Prostate gland (tissue), 2 donors: ENCODE measurements around the gene SSPN. TPM values are rescaled to one million over a fixed set of nuclear protein-coding genes. Genes with fewer than 3 reads are reported as not detected.

Experiments used
- DNase-seq: peaks from one replicate; pipeline ENCODE4 v3.0.0-alpha.2; 2019; ENCODE audit warnings: low spot score
- H3K27ac ChIP-seq, 2 donors: fragments of 200-600 bp; sonication (generic); 2 replicates each; pipeline ENCODE4 v1.5.1; 2017 to 2019
- H3K27me3 ChIP-seq: fragments of 200-600 bp; sonication (generic); replicated peaks from 2 replicates; pipeline ENCODE4 v1.5.1; 2019; ENCODE audit not compliant: insufficient read depth
- H3K36me3 ChIP-seq, 2 donors: fragments of 200-600 bp; sonication (generic); 1 replicate in 1 of 2; 2 replicates in 1 of 2; pipeline versions ENCODE4 v1.5.1 to v1.8.1; 2017 to 2019
- H3K4me1 ChIP-seq: fragments of 200-600 bp; sonication (generic); replicated peaks from 2 replicates; pipeline ENCODE4 v1.5.1; 2019
- H3K4me3 ChIP-seq, 2 donors: fragments of 200-600 bp; sonication (generic); 2 replicates each; pipeline ENCODE4 v1.5.1; 2017 to 2019
- H3K9me3 ChIP-seq: fragments of 200-600 bp; sonication (generic); 2 replicates; pipeline ENCODE4 v1.5.1; 2017
- CTCF ChIP-seq, 4 experiments: fragments of 200-600 bp in 2 of 4; fragments of 450-650 bp in 2 of 4; sonication (generic) in 2 of 4; IDR thresholded peaks; 1 replicate in 3 of 4; 2 replicates in 1 of 4; pipeline ENCODE4 v1.5.1; 2016 to 2019; ENCODE audit warnings: antibody characterized with exemption in 4 of 4, mild to moderate bottlenecking in 2 of 4, moderate library complexity in 2 of 4
- POLR2A ChIP-seq: fragments of 450-650 bp; IDR thresholded peaks from one replicate; pipeline ENCODE4 v1.6.1; 2016; ENCODE audit warnings: antibody characterized with exemption, mild to moderate bottlenecking
- POLR2AphosphoS5 ChIP-seq: sonication (generic); formaldehyde crosslinking; IDR thresholded peaks from one replicate; pipeline ENCODE4 v1.6.1; 2017; ENCODE audit warnings: antibody characterized with exemption
- WGBS: methylation state at CpG from one replicate; pipeline ENCODE4 v1.1.5; 2018; 5-methylcytosine and 5-hydroxymethylcytosine counted together
- intact Hi-C: fragments of 100-400 bp; cut with DNase I; formaldehyde crosslinking; loops from one replicate; pipeline ENCODE4 v1.14.2; 2022
- total RNA-seq, 2 donors: library from RNA; depleted of rRNA; stranded (reverse); fragments of >200 nt; gene quantifications; one replicate each; pipeline ENCODE4 v1.1.0, GENCODE V29; 2016

Gene SSPN
- total RNA-seq: 10 to 100 TPM; 17.0 to 29.5 TPM

DNA sequence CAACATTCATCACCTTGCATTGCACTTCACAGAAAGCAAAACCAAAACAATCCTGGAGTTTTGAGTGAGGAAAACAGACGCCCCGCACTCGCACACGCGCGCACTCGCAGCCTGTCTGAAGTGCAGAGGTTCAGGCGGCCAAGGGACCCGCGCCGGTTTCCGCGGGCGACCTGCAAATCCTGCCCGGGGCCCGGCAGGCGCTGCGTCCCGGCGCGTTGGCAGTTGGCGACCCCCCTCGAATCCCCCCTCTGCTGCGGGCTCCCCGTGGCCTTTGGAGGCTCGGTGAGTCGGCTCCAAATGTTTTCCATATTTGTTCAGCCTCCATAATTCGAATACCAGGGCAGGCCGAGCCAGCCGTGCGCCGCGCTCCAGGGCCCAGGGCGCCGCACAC lies at the start of gene SSPN:
TSS of gene SSPN (plus strand) at position 324 of the 391 bp plus-strand sequence. CDS start 100 bp downstream, outside the sequence.
- Histone ChIP-seq H3K9me3 (no peaks in the 10 kb centered on the region), H3K4me1 (no peaks in the 10 kb centered on the region), H3K4me3 (peak within 1 kb of the TSS; percentile 53 to 55), H3K36me3 (no peaks in the 10 kb centered on the region), H3K27ac (peak within 1 kb of the TSS; percentile 68 to 81), H3K27me3 (no peaks in the 10 kb centered on the region)
- WGBS: 1% methylated on average over 35 of the region's 35 CpGs
- intact Hi-C loops: loop anchor here (5.0 kb wide), 2 partner anchors 68 to 77 kb away; partner anchors contain the start of gene BHLHE41
- TF ChIP-seq CTCF (IDR thresholded peaks at IDR 0.05) (no peak), POLR2A (no peak), POLR2AphosphoS5 (no peak)
- DNase-seq: peak; percentile 34

DNA sequence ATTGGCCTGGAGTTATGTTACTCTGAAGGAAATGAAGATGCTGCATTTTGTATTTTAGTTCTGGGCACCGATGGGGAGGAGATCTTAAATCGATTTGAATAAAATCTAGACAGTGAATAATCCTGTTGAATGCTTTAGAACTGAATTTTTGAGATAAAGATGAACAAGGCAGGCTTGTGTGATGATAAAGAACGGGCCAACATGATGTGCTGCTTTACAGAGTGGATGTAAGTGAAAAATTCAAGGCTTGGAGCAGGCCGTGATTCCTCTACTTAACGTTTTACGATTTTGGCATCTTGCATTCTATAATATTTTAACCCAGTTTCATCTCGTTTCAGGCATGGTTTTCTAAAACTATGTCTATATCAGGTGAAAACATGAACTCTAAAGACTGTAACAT lies 47.1 kb upstream of the SSPN start:
- Histone ChIP-seq H3K4me1 (no peaks in the 10 kb centered on the region), H3K36me3 (no peaks in the 10 kb centered on the region), H3K27ac (no peak overlapping the region), H3K4me3 (no peak overlapping the region), H3K9me3 (no peaks in the 10 kb centered on the region), H3K27me3 (no peaks in the 10 kb centered on the region)
- 70% methylated on average over 7 of the region's 7 CpGs for WGBS
- no peak for DNase-seq
- no peak for TF ChIP-seq POLR2A
- no peak for TF ChIP-seq POLR2AphosphoS5
- TF ChIP-seq CTCF (IDR thresholded peaks at IDR 0.05): no peak
- intact Hi-C loops: no loop called here

DNA sequence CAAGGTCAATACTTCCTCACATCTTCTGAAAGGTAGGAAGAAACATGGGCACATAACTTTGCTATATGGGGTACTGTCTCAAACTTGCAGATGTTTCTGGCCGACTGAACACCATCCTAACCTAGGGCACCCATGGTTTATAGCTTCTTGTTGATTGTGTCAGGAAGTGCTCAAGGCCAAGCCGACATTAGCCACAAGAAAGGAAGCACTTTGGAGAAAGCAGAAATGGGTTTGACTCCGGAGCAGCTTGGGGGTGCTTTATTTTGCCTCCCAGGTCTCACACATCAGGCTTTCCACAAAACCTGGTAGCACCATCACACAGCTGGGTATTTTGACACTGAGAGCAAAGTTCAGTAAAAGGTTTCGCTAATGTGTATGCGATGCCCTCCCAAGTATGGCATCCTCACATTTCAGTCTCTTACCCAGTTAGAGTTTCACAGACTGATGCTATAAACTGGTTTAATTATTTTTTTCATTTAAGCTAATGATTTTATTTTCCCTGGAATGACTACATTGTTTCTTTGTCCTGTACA lies 45.3 kb upstream of the SSPN start:
- no peak for TF ChIP-seq POLR2AphosphoS5
- no peak for TF ChIP-seq POLR2A
- TF ChIP-seq CTCF (IDR thresholded peaks at IDR 0.05): no peak
- no peak overlapping the region for H3K27ac ChIP-seq
- intact Hi-C loops: no loop called here

DNA sequence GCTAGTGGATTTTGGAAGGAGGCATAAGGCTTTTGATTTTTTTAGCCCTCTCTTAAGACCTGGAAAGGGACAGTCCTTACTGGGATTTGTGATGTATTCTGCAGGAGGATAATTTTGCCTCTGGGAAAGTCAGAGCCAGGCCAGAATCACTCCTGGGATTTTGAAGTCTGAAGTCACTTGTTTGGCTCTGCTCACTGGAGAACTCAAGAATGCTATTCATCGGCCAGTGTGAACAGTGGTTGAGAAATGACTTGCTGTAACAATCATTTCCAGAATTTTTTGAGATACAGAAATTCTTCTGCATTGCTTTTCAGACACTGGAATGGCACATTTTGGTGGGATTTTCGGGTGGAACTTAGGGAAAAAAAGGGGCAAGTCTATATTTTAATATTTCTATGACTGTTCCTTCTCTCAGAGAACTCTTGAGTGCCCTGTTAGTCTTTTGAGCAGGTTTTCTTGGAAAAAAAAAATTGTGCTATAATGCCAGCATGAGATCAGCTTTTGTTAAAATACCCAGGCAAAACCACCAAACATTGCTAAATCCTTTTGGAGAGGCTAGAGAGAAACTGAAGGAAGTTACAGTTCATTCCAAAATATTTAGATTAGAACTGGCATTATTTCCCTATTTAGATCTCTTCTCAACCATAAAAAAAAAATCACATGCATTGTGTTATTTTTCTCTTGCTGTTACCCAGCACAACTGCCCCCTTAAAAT lies 44.5 kb upstream of the SSPN start:
- TF ChIP-seq CTCF (IDR thresholded peaks at IDR 0.05) (no peak), POLR2AphosphoS5 (no peak), POLR2A (no peak)
- intact Hi-C loops: no loop called here
- no peak overlapping the region for H3K27ac ChIP-seq
- no peaks in the 10 kb centered on the region for H3K27me3 ChIP-seq
- H3K9me3 ChIP-seq: no peaks in the 10 kb centered on the region
- no peaks in the 10 kb centered on the region for H3K36me3 ChIP-seq
- no peak overlapping the region for H3K4me3 ChIP-seq
- H3K4me1 ChIP-seq: no peaks in the 10 kb centered on the region
- WGBS: 42% methylated on average over 2 of the region's 2 CpGs
- DNase-seq: no peak

More for the DNA sequence above, 45.3 kb upstream of the SSPN start:
- H3K4me3 ChIP-seq: no peak overlapping the region
- no peak for DNase-seq
- no peaks in the 10 kb centered on the region for H3K4me1 ChIP-seq
- H3K9me3 ChIP-seq: no peaks in the 10 kb centered on the region
- WGBS: 65% methylated on average over 5 of the region's 5 CpGs
- no peaks in the 10 kb centered on the region for H3K27me3 ChIP-seq
- H3K36me3 ChIP-seq: no peaks in the 10 kb centered on the region
